Measurements from ENCODE around the gene FKBP5.

- TF ChIP-seq CTCF (IDR thresholded peaks at IDR 0.05; ENCODE audit: low read length) (no peak), EZH2 (IDR thresholded peaks at IDR 0.05; ENCODE audit: borderline replicate concordance, low read length) (no peak)
Observed at GRCh38 chr6:35681298-35681697, 7.4 kb downstream of the FKBP5 start.

Measured in OCI-LY1 (cell line).